Ovary (tissue), 9 donors: Measurements from ENCODE around the gene FBN3. TPM values are rescaled to one million over a fixed set of nuclear protein-coding genes. Genes with fewer than 3 reads are reported as not detected.

Experiments
- DNase-seq, 5 donors: peaks; one replicate each; pipeline ENCODE4 v3.0.0-alpha.2; 2019 to 2020
- H3K27ac ChIP-seq, 2 donors: fragments of 200-600 bp; one replicate each; pipeline versions ENCODE4 v1.5.1 to v1.8.0; 2019 to 2022
- H3K27me3 ChIP-seq: fragments of 200-600 bp; one replicate; pipeline ENCODE4 v1.8.0; 2022
- H3K36me3 ChIP-seq: fragments of 200-600 bp; sonication (generic); one replicate; pipeline ENCODE4 v1.5.1; 2019
- H3K4me1 ChIP-seq: one replicate; pipeline ENCODE4 v1.8.1; 2013; ENCODE audit warnings: mild to moderate bottlenecking, moderate library complexity; ENCODE audit not compliant: insufficient read depth
- H3K4me3 ChIP-seq: fragments of 200-600 bp; sonication (generic); one replicate; pipeline ENCODE4 v1.5.1; 2017
- H3K9me3 ChIP-seq, 2 donors: fragments of 200-600 bp in 1 of 2; sonication (generic) in 1 of 2; one replicate each; pipeline versions ENCODE4 v1.5.1 to v1.8.1; 2013 to 2019; ENCODE audit warnings: mild to moderate bottlenecking in 1 of 2, moderate library complexity in 1 of 2
- CTCF ChIP-seq, 3 donors: fragments of 450-650 bp in 2 of 3; fragments of 200-600 bp in 1 of 3; IDR thresholded peaks; one replicate each; pipeline versions ENCODE4 v1.5.1 to v1.8.0; 2016 to 2022; ENCODE audit warnings: antibody characterized with exemption in 3 of 3, mild to moderate bottlenecking in 1 of 3
- EP300 ChIP-seq: sonication (generic); formaldehyde crosslinking; IDR thresholded peaks from one replicate; pipeline ENCODE4 v1.6.1; 2017; ENCODE audit warnings: antibody characterized with exemption
- POLR2A ChIP-seq: fragments of 450-650 bp; IDR thresholded peaks from one replicate; pipeline ENCODE4 v1.6.1; 2017; ENCODE audit warnings: antibody characterized with exemption, mild to moderate bottlenecking, moderate library complexity
- WGBS, 3 donors: extraction: QIAGEN DNeasy Blood & Tissue Kit in 1 of 3; methylation state at CpG; one replicate each; pipeline versions ENCODE4 v1.1.5 to v1.1.7; 2013 to 2017; 5-methylcytosine and 5-hydroxymethylcytosine counted together
- intact Hi-C, 4 donors: fragments of 100-400 bp; cut with DNase I; formaldehyde crosslinking; loops; one replicate each; pipeline versions ENCODE4 v1.11.0 to v1.15.1; 2022 to 2023
- polyA plus RNA-seq, 2 donors: library from polyadenylated mRNA; stranded (reverse); fragments of 200-250 nt in 1 of 2; fragments of 350-450 nt in 1 of 2; fragmentation: Illumina TruSeq in 1 of 2; extraction: RNeasy Lipid Tissue Mini Kit (QIAGEN cat#74804) in 1 of 2; gene quantifications; one replicate each; pipeline ENCODE4 v1.2.3, GENCODE V29; 2013 to 2014
- total RNA-seq, 7 donors: library from RNA; depleted of rRNA in 2 of 7; stranded (reverse); fragments of >200 nt in 2 of 7; fragmentation: NEBNext Ultra II Directional in 3 of 7; extraction: Animal tissue kit (Norgen Biotek cat#: 25700) in 3 of 7; gene quantifications; one replicate each; pipeline versions ENCODE4 v1.1.0 to v1.2.4, GENCODE V29; 2016 to 2023
- donor health status: DM: no; HTN: no; CAD: no; lungs with moderate emphysema.
- donor health status: DM: no; HTN: no; CAD: no.
- donor health status: Bipolar disorder and iron deficiency.
- donor health status: DM: yes; HTN: yes; CAD: no.
- donor health status: DM: no; HTN: no; CAD: no.
- donor health status: DM: yes; HTN: yes; CAD: no.

FBN3 gene
- total and polyA plus RNA-seq, 9 donors = 0.08 to 0.74 (median 0.25) TPM; not detected in 2

DNA sequence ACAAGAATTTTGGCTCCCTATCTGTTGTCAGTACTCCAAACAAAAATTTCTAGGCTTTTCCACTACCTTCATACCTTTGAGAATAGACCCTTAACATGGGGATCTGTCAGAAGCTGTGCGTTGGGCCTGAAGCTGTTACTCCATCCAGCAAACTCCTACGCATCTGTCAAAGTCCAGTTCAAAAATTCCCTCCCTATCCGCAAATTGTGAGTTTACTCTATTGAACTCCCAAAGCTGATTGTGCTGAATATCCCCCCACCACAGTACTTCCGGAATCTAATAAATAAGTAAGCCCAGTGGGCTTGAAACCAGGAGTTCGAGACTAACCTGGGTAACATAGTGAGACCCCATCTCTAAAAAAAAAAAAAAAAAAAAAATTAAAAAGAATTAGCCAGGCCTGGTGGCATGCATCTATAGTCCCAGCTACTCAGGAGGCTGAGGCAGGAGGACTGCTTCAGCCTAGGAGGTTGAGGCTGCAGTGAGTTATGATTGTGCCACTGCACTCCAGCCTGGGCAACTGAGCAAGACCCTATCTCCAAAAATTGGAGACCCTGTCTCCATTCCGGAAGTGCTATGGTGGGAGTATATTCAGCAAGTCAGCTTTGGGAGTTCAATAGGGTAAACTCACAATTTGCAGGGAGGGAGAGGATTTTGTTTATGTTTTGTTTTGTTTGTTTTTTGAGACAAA, 930 bp upstream of the FBN3 start:
- no peak for DNase-seq
- 86 to 90% (median 86%) methylated on average over 6 of the region's 6 CpGs for WGBS, 3 donors
- TF ChIP-seq CTCF (IDR thresholded peaks at IDR 0.05) (no peak), EP300 (no peak), POLR2A (no peak)
- Histone ChIP-seq H3K9me3 (no peaks in the 10 kb centered on the region), H3K4me1 (peaks cover 4% of the 10 kb centered on the region), H3K27me3 (no peaks in the 10 kb centered on the region), H3K27ac (no peak overlapping the region), H3K4me3 (no peak overlapping the region), H3K36me3 (no peaks in the 10 kb centered on the region)
- intact Hi-C loops = loop anchor here in 1 of 4 donors (10.0 kb wide), 1 partner anchor 104 kb away; no protein-coding TSS in a partner anchor

DNA sequence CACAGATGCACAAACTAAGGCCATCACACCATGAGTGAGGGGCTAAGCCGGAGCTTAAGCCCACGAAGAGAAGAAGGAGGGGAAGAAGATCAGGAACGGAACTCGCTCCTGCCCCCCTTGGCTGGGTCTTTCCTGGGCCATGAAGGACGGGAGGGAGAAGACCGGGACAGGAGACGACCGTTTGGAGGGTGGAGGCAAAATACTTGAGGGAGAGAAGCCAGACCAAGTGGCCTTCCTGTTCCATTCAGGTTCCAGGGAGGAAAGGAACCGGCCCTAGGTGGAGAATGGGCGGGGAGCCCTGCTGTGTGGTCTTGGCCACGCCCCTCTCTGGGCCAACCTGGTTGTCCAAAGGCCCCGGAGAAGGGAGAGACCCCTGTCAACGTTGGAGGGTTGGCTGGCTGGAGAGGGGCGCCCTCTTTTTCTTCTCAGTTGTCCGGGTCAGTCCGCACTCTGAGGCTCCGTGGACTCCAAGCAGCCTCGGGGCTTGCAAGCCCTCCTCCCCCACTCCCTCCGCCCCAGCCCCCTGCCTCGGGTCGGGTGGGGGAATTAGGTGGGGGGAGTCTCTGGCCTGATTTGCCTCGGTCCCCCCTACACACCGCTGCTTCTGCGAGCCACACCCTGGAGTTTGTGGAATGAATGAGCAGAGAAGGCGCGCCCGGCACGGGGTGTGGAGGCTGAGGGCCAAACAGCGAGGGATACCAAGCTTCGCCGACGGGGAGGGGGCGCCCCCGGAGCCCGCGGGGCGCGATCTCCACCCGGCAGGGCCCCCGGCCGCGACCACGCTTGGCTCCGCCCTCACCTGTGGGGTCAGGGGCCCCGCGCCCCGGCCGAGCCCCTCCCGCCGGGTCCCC, 757 bp downstream of the FBN3 start:
- Histone ChIP-seq H3K36me3 (no peaks in the 10 kb centered on the region), H3K27me3 (no peaks in the 10 kb centered on the region), H3K27ac (no peak overlapping the region), H3K4me3 (no peak overlapping the region), H3K4me1 (no peaks in the 10 kb centered on the region), H3K9me3 (no peaks in the 10 kb centered on the region)
- WGBS, 3 donors = 2 to 5% (median 3%) methylated on average over 31 to 50 of the region's 50 CpGs
- intact Hi-C loops = no loop called here
- no peak for TF ChIP-seq CTCF (IDR thresholded peaks at IDR 0.05)
- TF ChIP-seq EP300 = no peak
- no peak for TF ChIP-seq POLR2A
- no peak for DNase-seq

GRCh38 chr19:8148088-8148409, 1.3 kb downstream of the FBN3 start:
- TF ChIP-seq POLR2A (no peak), EP300 (no peak), CTCF (IDR thresholded peaks at IDR 0.05) (no peak)
- 52 to 73% (median 63%) methylated on average over 6 of the region's 6 CpGs for WGBS, 3 donors
- Histone ChIP-seq H3K4me1 (no peaks in the 10 kb centered on the region), H3K4me3 (no peak overlapping the region), H3K9me3 (no peaks in the 10 kb centered on the region), H3K36me3 (no peaks in the 10 kb centered on the region), H3K27ac (no peak overlapping the region), H3K27me3 (no peaks in the 10 kb centered on the region)
- intact Hi-C loops = no loop called here
- DNase-seq = no peak

DNA sequence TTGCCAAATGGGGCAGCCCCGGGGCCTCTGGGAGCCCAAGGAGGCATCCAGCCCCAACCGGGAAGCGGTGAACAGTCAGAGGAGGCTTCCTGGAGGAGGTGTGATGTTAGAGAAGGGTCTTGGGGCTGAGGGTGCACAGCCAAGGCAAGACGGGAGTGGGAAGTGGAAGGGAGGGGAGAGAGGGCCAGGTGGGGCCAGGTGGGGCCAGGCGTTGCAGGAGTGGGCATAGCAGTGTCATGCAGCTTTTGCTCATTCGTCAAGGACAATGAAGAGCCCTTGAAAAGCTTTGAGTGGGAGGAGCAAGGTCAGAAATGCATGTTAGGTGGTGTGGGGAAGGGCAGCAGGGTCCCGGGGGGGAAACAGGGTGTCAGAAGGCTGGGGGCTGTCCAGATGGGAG, 1.8 kb downstream of the FBN3 start:
- Histone ChIP-seq H3K27me3 (no peaks in the 10 kb centered on the region), H3K9me3 (no peaks in the 10 kb centered on the region), H3K4me1 (no peaks in the 10 kb centered on the region), H3K4me3 (no peak overlapping the region), H3K36me3 (no peaks in the 10 kb centered on the region), H3K27ac (no peak overlapping the region)
- intact Hi-C loops = no loop called here
- no peak for DNase-seq
- 7 to 12% (median 8%) methylated on average over 7 of the region's 7 CpGs for WGBS, 3 donors
- TF ChIP-seq EP300 (no peak), CTCF (IDR thresholded peaks at IDR 0.05) (no peak), POLR2A (no peak)
